Esophagus muscularis mucosa (tissue), 2 donors: ENCODE data around the gene ZFP36L1.

ENCODE experiments used
- POLR2A ChIP-seq: fragments of 450-650 bp; IDR thresholded peaks from one replicate; pipeline ENCODE4 v1.6.1; 2017; ENCODE audit warnings: antibody characterized with exemption, moderate library complexity, mild to moderate bottlenecking, low read depth
- POLR2AphosphoS5 ChIP-seq, 2 donors: sonication (generic); formaldehyde crosslinking; IDR thresholded peaks; one replicate each; pipeline ENCODE4 v1.6.1; 2017; ENCODE audit warnings: antibody characterized with exemption in 2 of 2

DNA sequence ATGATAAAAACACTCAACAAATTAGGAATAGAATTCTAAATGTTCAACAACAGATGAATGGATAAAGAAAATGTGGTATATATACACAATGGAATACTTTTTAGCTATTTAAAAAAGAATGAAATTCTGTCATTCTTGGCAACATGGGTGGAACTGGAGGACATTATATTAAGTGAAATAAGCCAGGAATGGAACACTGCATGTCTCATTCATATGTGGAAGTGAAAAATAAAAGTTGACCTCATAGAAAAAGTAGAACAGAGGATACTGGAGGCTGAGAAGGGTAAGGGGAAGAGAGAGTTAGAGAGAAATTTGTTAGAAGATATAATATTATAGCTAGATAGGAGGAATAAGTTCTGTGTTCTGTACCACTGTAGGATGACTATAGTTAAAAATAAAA lies 35.8 kb upstream of the ZFP36L1 start:
- no peak for TF ChIP-seq POLR2A
- no peak for TF ChIP-seq POLR2AphosphoS5 (IDR thresholded peaks at IDR 0.05)
